ENCODE data around the gene HAUS8.

- TF ChIP-seq NFRKB (IDR thresholded peaks at IDR 0.05): no peak
- no peak for TF ChIP-seq CTBP1 (IDR thresholded peaks at IDR 0.05; ENCODE audit: borderline replicate concordance)
- TF ChIP-seq SUZ12 (IDR thresholded peaks at IDR 0.05): no peak
- no peak for TF ChIP-seq SP1 (IDR thresholded peaks at IDR 0.05)
- no peak for TF ChIP-seq ARNT (IDR thresholded peaks at IDR 0.05)
- TF ChIP-seq HDGF (IDR thresholded peaks at IDR 0.05; ENCODE audit: borderline replicate concordance): no peak
- no peak for TF ChIP-seq BHLHE40 (IDR thresholded peaks at IDR 0.05; ENCODE audit: borderline replicate concordance)
- TF ChIP-seq ZNF384 (IDR thresholded peaks at IDR 0.05): no peak
- no peak for TF ChIP-seq FOXM1 (IDR thresholded peaks at IDR 0.05; ENCODE audit: borderline replicate concordance)
These were observed 38.0 kb upstream of the HAUS8 start for GRCh38 chr19:17113127-17113785.

Data from HEK293T (cell line).